K562 (cell line): Measurements from ENCODE around the gene SLC28A3. TPM values are rescaled to one million over a fixed set of nuclear protein-coding genes. Genes with fewer than 3 reads are reported as not detected.

Experiments used
- ATAC-seq: fragments of 200-7000 bp; cut with Tn5 transposase; 3 replicates; pipeline ENCODE4 v1.9.1; 2020; ENCODE audit warnings: moderate library complexity
- BruUV-seq: library from RNA; stranded (reverse); fragments of 400-500 nt; replicated peaks from 2 replicates; lab custom pipeline; 2021; lab: Mats Ljungman, UMichigan
- CTCF ChIA-PET: fragments of 300-600 bp; formaldehyde crosslinking; extraction: SDS; loops from one replicate; lab custom pipeline; 2021; ENCODE audit warnings: low intra/inter-chr PET ratio; lab: Yijun Ruan, JAX
- POLR2A ChIA-PET: fragments of 300-600, 350-650 bp; sonication (Branson Sonifier 250); formaldehyde crosslinking; extraction: SDS; loops from one replicate; lab custom pipeline; 2021; ENCODE audit warnings: antibody characterized with exemption, inconsistent platforms; lab: Yijun Ruan, JAX
- DNase-seq, 4 experiments: peaks; one replicate each; pipeline versions ENCODE4 v3.0.0 to v3.0.0-alpha.2; 2011 to 2018; ENCODE audit warnings: low spot score in 3 of 4, mixed read lengths in 3 of 4; ENCODE audit errors: extremely low read depth in 1 of 4
- FAIRE-seq: peaks from 2 replicates; lab custom pipeline; 2011; peaks lifted over from hg19 to GRCh38; lab: Jason Lieb, UNC
- H2AFZ ChIP-seq: 2 replicates; pipeline ENCODE4 v1.6.0; 2011; ENCODE audit warnings: low read depth, low read length, control low read depth, inconsistent platforms
- H3K27ac ChIP-seq: fragments of 200-600 bp; 3 replicates; pipeline ENCODE4 v1.8.0; 2011; ENCODE audit warnings: low read depth, mild to moderate bottlenecking, control low read depth, inconsistent platforms, low read length, moderate library complexity, mixed read lengths; ENCODE audit errors: extremely low read depth
- H3K27me3 ChIP-seq, 2 experiments: fragments of 300-600 bp in 1 of 2; 2 replicates in 1 of 2; 3 replicates in 1 of 2; pipeline versions ENCODE4 v1.6.0 to v1.8.0; 2011; ENCODE audit warnings: inconsistent platforms in 2 of 2, low read length in 2 of 2, mild to moderate bottlenecking in 1 of 2, mixed read lengths in 1 of 2, moderate library complexity in 1 of 2; ENCODE audit not compliant: control insufficient read depth in 2 of 2, insufficient read depth in 2 of 2
- H3K36me3 ChIP-seq: fragments of 300-600 bp; 3 replicates; pipeline ENCODE4 v1.8.0; 2011; ENCODE audit warnings: mild to moderate bottlenecking, low read length, inconsistent platforms; ENCODE audit not compliant: control insufficient read depth, insufficient read depth
- H3K4me1 ChIP-seq, 2 experiments: fragments of 200-600 bp in 1 of 2; replicated peaks in 1 of 2; 2 replicates in 1 of 2; 3 replicates in 1 of 2; pipeline versions ENCODE4 v1.5.1 to v1.8.0; 2011; ENCODE audit warnings: inconsistent platforms in 2 of 2, low read length in 2 of 2, mild to moderate bottlenecking in 1 of 2, mixed read lengths in 1 of 2, moderate library complexity in 1 of 2; ENCODE audit not compliant: control insufficient read depth in 2 of 2, insufficient read depth in 2 of 2
- H3K4me2 ChIP-seq: 2 replicates; pipeline ENCODE4 v1.6.1; 2011; ENCODE audit warnings: low read length, control low read depth, inconsistent platforms, mixed read lengths; ENCODE audit not compliant: insufficient read depth
- H3K4me3 ChIP-seq: fragments of 200-600 bp; sonication (generic), shearing (Covaris generic); 2 replicates; pipeline ENCODE4 v1.5.1; 2016; ENCODE audit warnings: control low read depth, inconsistent platforms
- H3K79me2 ChIP-seq: fragments of 200-600 bp; 3 replicates; pipeline ENCODE4 v1.8.0; 2011; ENCODE audit warnings: low read length, inconsistent platforms; ENCODE audit not compliant: control insufficient read depth, insufficient read depth
- H3K9ac ChIP-seq, 2 experiments: 2 replicates each; pipeline versions ENCODE4 v1.6.0 to v1.6.1; 2011; ENCODE audit warnings: low read depth in 2 of 2, low read length in 2 of 2, control low read depth in 1 of 2, inconsistent platforms in 1 of 2, mild to moderate bottlenecking in 1 of 2, mixed read lengths in 1 of 2; ENCODE audit not compliant: insufficient read depth in 1 of 2
- H3K9me1 ChIP-seq: one replicate; pipeline ENCODE4 v1.6.0; 2011; ENCODE audit warnings: inconsistent platforms, mild to moderate bottlenecking, low read length, moderate library complexity; ENCODE audit not compliant: control insufficient read depth, insufficient read depth
- H3K9me3 ChIP-seq: replicated peaks from 2 replicates; pipeline ENCODE4 v1.5.1; 2011; ENCODE audit warnings: low read depth, low read length, inconsistent platforms; ENCODE audit not compliant: control insufficient read depth, insufficient read depth
- H4K20me1 ChIP-seq: replicated peaks from 2 replicates; pipeline ENCODE4 v1.6.1; 2011; ENCODE audit warnings: low read length, inconsistent platforms, mixed read lengths; ENCODE audit not compliant: control insufficient read depth, insufficient read depth
- CREM ChIP-seq: IDR thresholded peaks from 2 replicates; pipeline ENCODE4 v1.6.1; 2014; ENCODE audit warnings: antibody characterized with exemption, low read depth
- CTBP1 ChIP-seq: fragments of 450-650 bp; IDR thresholded peaks from 2 replicates; pipeline ENCODE4 v1.6.1; 2016; ENCODE audit warnings: borderline replicate concordance
- CXXC5 ChIP-seq: fragments of 250-450 bp; sonication (Bioruptor Pico); IDR thresholded peaks from 2 replicates; pipeline ENCODE4 v1.8.0; 2022; ENCODE audit warnings: inconsistent platforms, mild to moderate bottlenecking, moderate library complexity
- EGR1 ChIP-seq: fragments of 450-650 bp; conservative IDR thresholded peaks from 2 replicates; pipeline ENCODE4 v1.6.1; 2017; ENCODE audit warnings: mild to moderate bottlenecking
- ETV1 ChIP-seq: fragments of 450-650 bp; conservative IDR thresholded peaks from 2 replicates; pipeline ENCODE4 v1.6.1; 2016; ENCODE audit warnings: missing genetic modification characterization, control low read depth, low read depth, missing compliant biosample characterization
- FOS ChIP-seq: IDR thresholded peaks from 3 replicates; pipeline ENCODE4 v1.6.1; 2011; ENCODE audit not compliant: insufficient read length; ENCODE audit errors: extremely low read depth
- FOXJ2 ChIP-seq: fragments of 200-800 bp; sonication (Bioruptor generic); IDR thresholded peaks from 2 replicates; pipeline ENCODE4 v1.6.1; 2016; ENCODE audit warnings: missing genetic modification characterization, missing compliant biosample characterization
- GATAD2A ChIP-seq: fragments of 450-650 bp; IDR thresholded peaks from 2 replicates; pipeline ENCODE4 v1.6.1; 2017
- HCFC1 ChIP-seq: IDR thresholded peaks from 2 replicates; pipeline ENCODE4 v1.6.1; 2012; ENCODE audit warnings: low read depth, low read length, improper control_type of control experiment
- HMGN3 ChIP-seq: IDR thresholded peaks from 2 replicates; pipeline ENCODE4 v1.6.1; 2011; ENCODE audit warnings: borderline replicate concordance, low read depth, mild to moderate bottlenecking, mixed read lengths, low read length; ENCODE audit not compliant: insufficient read length; ENCODE audit errors: extremely low read depth
- KLF10 ChIP-seq: fragments of 250-450 bp; sonication (Bioruptor Pico); IDR thresholded peaks from 2 replicates; pipeline ENCODE4 v1.6.1; 2021; ENCODE audit warnings: matching md5 sums
- NFXL1 ChIP-seq: fragments of 450-650 bp; formaldehyde crosslinking; IDR thresholded peaks from 2 replicates; pipeline ENCODE4 v1.4.0; 2021; ENCODE audit warnings: mild to moderate bottlenecking
- NR4A1 ChIP-seq, 2 experiments: fragments of 250-450 bp in 1 of 2; fragments of 450-650 bp in 1 of 2; sonication (Bioruptor Pico) in 1 of 2; IDR thresholded peaks; 2 replicates each; pipeline versions ENCODE4 v1.4.0 to v1.6.1; 2016 to 2020; ENCODE audit warnings: mild to moderate bottlenecking in 2 of 2, missing compliant biosample characterization in 1 of 2, missing genetic modification characterization in 1 of 2, moderate library complexity in 1 of 2
- POLR2AphosphoS5 ChIP-seq: IDR thresholded peaks from 2 replicates; pipeline ENCODE4 v1.6.1; 2011; ENCODE audit warnings: mild to moderate bottlenecking, low read depth, low read length, moderate library complexity; ENCODE audit not compliant: control insufficient read depth, insufficient read depth
- SMAD1 ChIP-seq: fragments of 150-350 bp; IDR thresholded peaks from 2 replicates; pipeline ENCODE4 v1.6.1; 2014; ENCODE audit warnings: low read length, low read depth; ENCODE audit not compliant: partially characterized antibody
- SMC3 ChIP-seq: conservative IDR thresholded peaks from 2 replicates; pipeline ENCODE4 v1.6.1; 2011; ENCODE audit warnings: low read depth, low read length, improper control_type of control experiment; ENCODE audit not compliant: insufficient read depth
- TCFL5 ChIP-seq: fragments of 250-450 bp; sonication (Bioruptor Pico); conservative IDR thresholded peaks from 2 replicates; pipeline ENCODE4 v1.6.1; 2021; ENCODE audit warnings: mild to moderate bottlenecking, moderate library complexity, matching md5 sums
- ZNF507 ChIP-seq: conservative IDR thresholded peaks from 2 replicates; pipeline ENCODE4 v1.6.1; 2017; ENCODE audit warnings: missing genetic modification characterization, missing compliant biosample characterization
- ZNF584 ChIP-seq: fragments of 200-800 bp; sonication (Bioruptor generic); IDR thresholded peaks from 2 replicates; pipeline ENCODE4 v1.6.1; 2016; ENCODE audit warnings: low read depth, mild to moderate bottlenecking, missing genetic modification characterization, missing compliant biosample characterization
- WGBS: fragments of 100-300 bp; shearing (Covaris generic); methylation state at CpG from one replicate; pipeline ENCODE4 v1.1.6; 2016; ENCODE audit warnings: low coverage, mixed read lengths; ENCODE audit not compliant: insufficient coverage; ENCODE audit errors: missing lambda C conversion rate; 5-methylcytosine and 5-hydroxymethylcytosine counted together
- in situ Hi-C: fragments of 300-500 bp; cut with MboI; formaldehyde crosslinking; loops from 4 replicates; pipeline ENCODE4 v1.15.0; 2018; ENCODE audit warnings: inconsistent platforms, mixed read lengths
- intact Hi-C: fragments of 100-400 bp; cut with micrococcal nuclease; formaldehyde crosslinking; loops from 2 replicates; pipeline ENCODE4 v1.14.2; 2022
- polyA plus RNA-seq, 8 experiments: library from polyadenylated mRNA; depleted of rRNA in 4 of 8; stranded (reverse) in 5 of 8; unstranded in 3 of 8; fragments of >200 nt; fragmentation: Nextera tagmentation in 2 of 8; fragmentation: Illumina TruSeq in 1 of 8; extraction: Ambion mirVana in 2 of 8; extraction: Trizol in 1 of 8; gene quantifications; 2 replicates each; pipeline versions ENCODE4 v1.2.1 to v1.2.3, GENCODE V29; 2011 to 2014; ENCODE audit warnings: inconsistent platforms in 1 of 8, missing spikeins in 1 of 8
- total RNA-seq, 7 experiments: library from RNA; depleted of rRNA in 6 of 7; stranded (reverse); fragments of >200 nt in 6 of 7; fragmentation: Illumina TruSeq in 2 of 7; extraction: Trizol in 2 of 7; gene quantifications; 2 replicates each; pipeline versions ENCODE4 v1.2.1 to v1.2.3, GENCODE V29; 2011 to 2021; ENCODE audit warnings: low replicate concordance in 1 of 7
- TF ChIP-seq, protein P1 (sequence below): IDR thresholded peaks from 2 replicates; pipeline ENCODE4 v1.6.1; 2011; ENCODE audit warnings: borderline replicate concordance, low read depth, mild to moderate bottlenecking, moderate library complexity, low read length; ENCODE audit not compliant: insufficient read depth, poor library complexity, severe bottlenecking

SLC28A3 gene
- total and polyA plus RNA-seq, 9 of the 15 experiments (the other 6 are each of a cell fraction or from before 2014, with no cell fraction given) = not detected

DNA sequence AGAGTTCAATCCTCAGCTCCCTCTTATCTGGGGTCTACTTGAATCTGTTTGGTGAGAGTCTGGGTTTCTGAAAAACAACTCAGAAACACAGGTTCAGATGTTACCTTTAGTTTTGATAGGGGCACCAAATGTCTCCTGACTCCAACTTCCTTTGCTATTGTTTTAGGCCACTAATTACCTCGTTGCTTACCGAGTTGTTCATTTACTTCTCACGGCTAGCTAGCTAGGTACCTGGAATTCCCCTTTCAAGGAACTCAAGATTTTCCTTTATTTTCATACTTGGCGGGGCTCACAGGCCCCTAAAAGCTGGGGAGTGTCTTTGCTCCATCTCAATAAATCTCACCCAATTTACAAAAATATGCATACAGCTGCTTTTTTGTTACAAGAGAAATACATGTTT, 111.4 kb downstream of the SLC28A3 start:
- in situ Hi-C loops (no loop called here), intact Hi-C loops (no loop called here)
- TF ChIP-seq, protein P1, sequence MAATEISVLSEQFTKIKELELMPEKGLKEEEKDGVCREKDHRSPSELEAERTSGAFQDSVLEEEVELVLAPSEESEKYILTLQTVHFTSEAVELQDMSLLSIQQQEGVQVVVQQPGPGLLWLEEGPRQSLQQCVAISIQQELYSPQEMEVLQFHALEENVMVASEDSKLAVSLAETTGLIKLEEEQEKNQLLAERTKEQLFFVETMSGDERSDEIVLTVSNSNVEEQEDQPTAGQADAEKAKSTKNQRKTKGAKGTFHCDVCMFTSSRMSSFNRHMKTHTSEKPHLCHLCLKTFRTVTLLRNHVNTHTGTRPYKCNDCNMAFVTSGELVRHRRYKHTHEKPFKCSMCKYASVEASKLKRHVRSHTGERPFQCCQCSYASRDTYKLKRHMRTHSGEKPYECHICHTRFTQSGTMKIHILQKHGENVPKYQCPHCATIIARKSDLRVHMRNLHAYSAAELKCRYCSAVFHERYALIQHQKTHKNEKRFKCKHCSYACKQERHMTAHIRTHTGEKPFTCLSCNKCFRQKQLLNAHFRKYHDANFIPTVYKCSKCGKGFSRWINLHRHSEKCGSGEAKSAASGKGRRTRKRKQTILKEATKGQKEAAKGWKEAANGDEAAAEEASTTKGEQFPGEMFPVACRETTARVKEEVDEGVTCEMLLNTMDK = no peak
- TF ChIP-seq HCFC1 = no peak
- no peak for TF ChIP-seq NFXL1 (CRISPR knock-in tag)
- TF ChIP-seq POLR2AphosphoS5 = no peak
- no peak for TF ChIP-seq ETV1 (tag)
- no peak for TF ChIP-seq GATAD2A
- no peak for TF ChIP-seq SMC3
- no peak for TF ChIP-seq CTBP1
- no peak for TF ChIP-seq SMAD1
- TF ChIP-seq EGR1 = no peak
- TF ChIP-seq ZNF584 (CRISPR knock-in tag) = no peak
- no peak for TF ChIP-seq CXXC5
- TF ChIP-seq FOS = no peak
- no peak for TF ChIP-seq TCFL5
- TF ChIP-seq CREM = no peak
- no peak for TF ChIP-seq ZNF507 (tag)
- no peak for TF ChIP-seq FOXJ2
- no peak for TF ChIP-seq KLF10 (CRISPR knock-in tag)
- no peak for TF ChIP-seq NR4A1 (CRISPR knock-in tag; IDR thresholded peaks at IDR 0.05)
- no peak for TF ChIP-seq NR4A1 (tag; IDR thresholded peaks at IDR 0.05)
- no peak for TF ChIP-seq HMGN3
- CTCF ChIA-PET = no interaction called here
- H3K27ac ChIP-seq = no peak overlapping the region
- 2% methylated on average over 4 of the region's 4 CpGs for WGBS
- no peaks in the 10 kb centered on the region for H3K79me2 ChIP-seq
- POLR2A ChIA-PET = no interaction called here
- H3K9me1 ChIP-seq = no peaks in the 10 kb centered on the region
- no peak overlapping the region for H3K9ac ChIP-seq
- no peaks in the 10 kb centered on the region for H3K9me3 ChIP-seq
- no peaks in the 10 kb centered on the region for H4K20me1 ChIP-seq
- no peaks in the 10 kb centered on the region for H3K36me3 ChIP-seq
- no peak overlapping the region for H3K4me2 ChIP-seq
- FAIRE-seq = no peak
- no TSS peak for BruUV-seq
- H2AFZ ChIP-seq = no peak overlapping the region
- H3K27me3 ChIP-seq = peaks cover 0 to 5% of the 10 kb centered on the region in 2 experiments; a peak in 2 of 5 replicates
- no peak for DNase-seq
- no peaks in the 10 kb centered on the region for H3K4me1 ChIP-seq
- ATAC-seq = no peak
- H3K4me3 ChIP-seq = no peak overlapping the region
